Neural progenitor cell (in vitro differentiated cells): ENCODE results near the gene CLTB.

Experiments
- CTCF ChIP-seq: fragments of 200-600 bp; sonication (generic); IDR thresholded peaks from 2 replicates; pipeline ENCODE4 v1.5.1; 2017; ENCODE audit warnings: antibody characterized with exemption, mild to moderate bottlenecking
- EZH2 ChIP-seq: fragments of 200-600 bp; sonication (generic); IDR thresholded peaks from 2 replicates; pipeline ENCODE4 v1.6.1; 2017; ENCODE audit warnings: antibody characterized with exemption, mild to moderate bottlenecking, moderate library complexity

- no peak for TF ChIP-seq CTCF
- TF ChIP-seq EZH2, result no peak
These were observed 62.8 kb downstream of the CLTB start for GRCh38 chr5:176353533-176353932.
